Activated CD4-positive, alpha-beta T cell treated with anti-CD3 and anti-CD28 coated beads, Interleukin-2, amount 50 U/mL, for 4 hours (primary cell): ENCODE data around the gene MICAL2.
"Not testable (repeated sequence)": the region's sequence is repeated elsewhere in the genome, so short reads cannot be mapped to it uniquely, and the experiment has no call there.

Experiments used
- DNase-seq, 2 experiments: peaks; one replicate each; pipeline ENCODE4 v3.0.0-alpha.2; 2020

Gene MICAL2

GRCh38 chr11:12137005-12137690, 26.8 kb downstream of the MICAL2 start:
- DNase-seq, result no peak

- DNase-seq, result no peak
Measured at GRCh38 chr11:12137938-12138731, 27.7 kb downstream of the MICAL2 start.

- DNase-seq, result no peak
Measured at GRCh38 chr11:12139144-12139881, 28.9 kb downstream of the MICAL2 start.

- no peak for DNase-seq
Measured at GRCh38 chr11:12140186-12140793, 29.9 kb downstream of the MICAL2 start.

GRCh38 chr11:12141283-12141682, 30.9 kb downstream of the MICAL2 start:
- DNase-seq, result no peak

- no peak for DNase-seq
Measured at GRCh38 chr11:12142176-12142575, 31.8 kb downstream of the MICAL2 start.

- DNase-seq, result no peak
Measured at GRCh38 chr11:12142909-12143308, 32.5 kb downstream of the MICAL2 start.

GRCh38 chr11:12143461-12144258, 33.3 kb downstream of the MICAL2 start:
- DNase-seq, result no peak

- no peak for DNase-seq
Measured at GRCh38 chr11:12144330-12145174, 34.2 kb downstream of the MICAL2 start.

- not testable (repeated sequence) for DNase-seq
Measured at GRCh38 chr11:12146678-12147077, 36.3 kb downstream of the MICAL2 start.

GRCh38 chr11:12147827-12148226, 37.4 kb downstream of the MICAL2 start:
- DNase-seq, result no peak

- DNase-seq, result no peak
Measured at GRCh38 chr11:12148466-12148865, 38.1 kb downstream of the MICAL2 start.

GRCh38 chr11:12148882-12149281, 38.5 kb downstream of the MICAL2 start:
- no peak for DNase-seq

GRCh38 chr11:12149672-12150225, 39.4 kb downstream of the MICAL2 start:
- no peak for DNase-seq

- no peak for DNase-seq
Measured at GRCh38 chr11:12150831-12151382, 40.5 kb downstream of the MICAL2 start.

GRCh38 chr11:12152321-12152720, 41.9 kb downstream of the MICAL2 start:
- DNase-seq, result no peak

GRCh38 chr11:12154871-12155668, 44.7 kb downstream of the MICAL2 start:
- no peak for DNase-seq

- no peak for DNase-seq
Measured at GRCh38 chr11:12155696-12156095, 45.3 kb downstream of the MICAL2 start.

- no peak for DNase-seq
Measured at GRCh38 chr11:12156301-12157140, 46.1 kb downstream of the MICAL2 start.
